Transverse colon (tissue), 4 donors: Measurements from ENCODE around the gene UBIAD1. TPM values are rescaled to one million over a fixed set of nuclear protein-coding genes. Genes with fewer than 3 reads are reported as not detected.
A peak's percentile ranks its signal among the peaks of the same experiment; 100 is the strongest.

Experiments used
- DNase-seq: peaks from one replicate; pipeline ENCODE4 v3.0.0-alpha.2; 2019
- H3K27ac ChIP-seq, 4 donors: fragments of 200-600 bp; sonication (generic); 2 replicates each; pipeline ENCODE4 v1.5.1; 2016 to 2018; ENCODE audit warnings: inconsistent platforms in 4 of 4
- H3K27me3 ChIP-seq: fragments of 200-600 bp; sonication (generic); 2 replicates; pipeline ENCODE4 v1.5.1; 2017; ENCODE audit warnings: inconsistent platforms
- H3K36me3 ChIP-seq, 4 donors: fragments of 200-600 bp; sonication (generic); 2 replicates each; pipeline ENCODE4 v1.5.1; 2017 to 2019; ENCODE audit warnings: inconsistent platforms in 4 of 4
- H3K4me1 ChIP-seq, 4 donors: fragments of 200-600 bp; sonication (generic); 2 replicates each; pipeline ENCODE4 v1.5.1; 2017 to 2020; ENCODE audit warnings: inconsistent platforms in 4 of 4
- H3K4me3 ChIP-seq, 4 donors: fragments of 200-600 bp; sonication (generic); 1 replicate in 1 of 4; 2 replicates in 3 of 4; pipeline versions ENCODE4 v1.5.1 to v1.6.1; 2017 to 2019; ENCODE audit warnings: inconsistent platforms in 4 of 4
- H3K9me3 ChIP-seq, 2 donors: fragments of 200-600 bp; sonication (generic); 2 replicates each; pipeline ENCODE4 v1.5.1; 2017 to 2019; ENCODE audit warnings: inconsistent platforms in 2 of 2
- CTCF ChIP-seq, 5 experiments: fragments of 200-600 bp in 3 of 5; fragments of 450-650 bp in 2 of 5; sonication (generic) in 3 of 5; IDR thresholded peaks; 1 replicate in 2 of 5; 2 replicates in 3 of 5; pipeline ENCODE4 v1.5.1; 2016 to 2017; ENCODE audit warnings: antibody characterized with exemption in 5 of 5, inconsistent platforms in 3 of 5, mild to moderate bottlenecking in 2 of 5, moderate library complexity in 1 of 5
- POLR2AphosphoS5 ChIP-seq, 3 donors: sonication (generic); formaldehyde crosslinking; IDR thresholded peaks; one replicate each; pipeline ENCODE4 v1.6.1; 2016; ENCODE audit warnings: antibody characterized with exemption in 3 of 3
- whole genome bisulfite sequencing, 2 donors: methylation state at CpG; one replicate each; pipeline ENCODE4 v1.1.5; 2018; ENCODE audit warnings: low coverage in 1 of 2; 5-methylcytosine and 5-hydroxymethylcytosine counted together
- in situ Hi-C, 4 donors: fragments of 200-750 bp; cut with MboI; loops; one replicate each; pipeline versions ENCODE4 v1.15.0 to v1.15.1; 2017; ENCODE audit warnings: low sequenced_read_pairs in 3 of 4, low pct_ligation_motif_present in 1 of 4, low pct_unique_long_range_greater_than_20kb in 1 of 4
- intact Hi-C: fragments of 100-400 bp; cut with DNase I; formaldehyde crosslinking; loops from one replicate; pipeline ENCODE4 v1.15.1; 2023; ENCODE audit warnings: low total_unique reads
- small RNA-seq, 4 donors: library from RNA; depleted of rRNA; stranded (forward); fragments of <200 nt; gene quantifications; one replicate each; pipeline ENCODE3, GENCODE V24; 2016
- total RNA-seq, 4 donors: library from RNA; depleted of rRNA; stranded (reverse); fragments of >200 nt; gene quantifications; one replicate each; pipeline ENCODE4 v1.1.0, GENCODE V29; 2016

The UBIAD1 gene
- total RNA-seq, 4 donors from 2014 or later = 8.6 to 12.3 (median 10.8) TPM

GRCh38 chr1:11337580-11338073 lies 64.6 kb downstream of the UBIAD1 start:
- peak; percentile 40 for DNase-seq
- Histone ChIP-seq H3K4me1 (peaks cover 0 to 14% (median 9%) of the 10 kb centered on the region in 4 donors), H3K27ac (no peak overlapping the region), H3K27me3 (peaks cover 44% of the 10 kb centered on the region), H3K9me3 (no peaks in the 10 kb centered on the region), H3K4me3 (no peak overlapping the region), H3K36me3 (no peaks in the 10 kb centered on the region)
- WGBS, 2 donors = 15 to 19% methylated on average over 6 to 12 of the region's 12 CpGs
- in situ Hi-C loops (loop anchor here in 2 of 4 donors (25.0 kb wide), 1 partner anchor 300 kb away; no protein-coding TSS in a partner anchor), intact Hi-C loops (no loop called here)
- TF ChIP-seq CTCF (IDR thresholded peaks at IDR 0.05) (peak; percentile 47 to 67 (median 56)), POLR2AphosphoS5 (IDR thresholded peaks at IDR 0.05) (no peak)

Small RNA genes within 50 kb of the gene (small RNA-seq; reads per million reads assigned to genes)
- gene RNU6-291P = 0 reads per million in 4 donors
- gene RPL39P6 = 0 reads per million in 4 donors

Other genes with a start within 250 kb of the UBIAD1 start
- gene MASP2, start 226.0 kb upstream of the UBIAD1 start, total RNA-seq = not detected
- gene SRM, start 213.2 kb upstream of the UBIAD1 start, total RNA-seq = 10 to 100 TPM; 13.0 to 25.1 (median 20.3) TPM
- 100 to 1,000 TPM in 1 of 4 donors, 10 to 100 TPM in 3; 43.8 to 113 (median 68.7) TPM for gene EXOSC10, start 173.3 kb upstream of the UBIAD1 start, total RNA-seq
- gene ANGPTL7, start 83.8 kb upstream of the UBIAD1 start, total RNA-seq = under 1 TPM in 3 of 4 donors, not detected in 1; 0.55 to 1.00 (median 0.79) TPM
- 10 to 100 TPM; 31.0 to 45.6 (median 40.6) TPM for gene MTOR, start 10.6 kb upstream of the UBIAD1 start, total RNA-seq
- 1 to 10 TPM in 1 of 4 donors, under 1 TPM in 2, not detected in 1; under 0.01 to 2.6 (median 0.16) TPM for gene DISP3, start 206.0 kb downstream of the UBIAD1 start, total RNA-seq